AG10803 (cell line): ENCODE measurements around the gene WDFY4.
A peak's percentile ranks its signal among the peaks of the same experiment; 100 is the strongest.

Experiments
- DNase-seq: peaks from one replicate; pipeline ENCODE4 v3.0.0; 2010; ENCODE audit warnings: low read depth
- H3K4me3 ChIP-seq: 2 replicates; pipeline ENCODE4 v1.5.1; 2011; ENCODE audit warnings: mild to moderate bottlenecking, low read length, control low read depth
- CTCF ChIP-seq: conservative IDR thresholded peaks from 2 replicates; pipeline ENCODE4 v1.5.1; 2011; ENCODE audit warnings: mild to moderate bottlenecking, low read length, control low read depth, inconsistent platforms

Gene WDFY4

GRCh38 chr10:48809261-48809660 is 124.6 kb downstream of the WDFY4 start:
- no peak for DNase-seq
- H3K4me3 ChIP-seq: no peak overlapping the region
- TF ChIP-seq CTCF: no peak

- DNase-seq: peak; percentile 13
- no peak for TF ChIP-seq CTCF
- H3K4me3 ChIP-seq: no peak overlapping the region
These were observed 126.8 kb downstream of the WDFY4 start for GRCh38 chr10:48811461-48811860.

GRCh38 chr10:48811917-48812316 is 127.2 kb downstream of the WDFY4 start:
- no peak for TF ChIP-seq CTCF
- DNase-seq: peak; percentile 29
- H3K4me3 ChIP-seq: no peak overlapping the region

GRCh38 chr10:48813291-48813690 is 128.6 kb downstream of the WDFY4 start:
- no peak for TF ChIP-seq CTCF
- DNase-seq: no peak
- no peak overlapping the region for H3K4me3 ChIP-seq

- no peak overlapping the region for H3K4me3 ChIP-seq
- no peak for DNase-seq
- TF ChIP-seq CTCF: no peak
These were observed 129.2 kb downstream of the WDFY4 start for GRCh38 chr10:48813825-48814224.

GRCh38 chr10:48814933-48815332 is 130.3 kb downstream of the WDFY4 start:
- TF ChIP-seq CTCF: no peak
- DNase-seq: no peak
- H3K4me3 ChIP-seq: no peak overlapping the region

- no peak for DNase-seq
- TF ChIP-seq CTCF: no peak
- H3K4me3 ChIP-seq: no peak overlapping the region
These were observed 132.5 kb downstream of the WDFY4 start for GRCh38 chr10:48817141-48817540.
